Measurements from ENCODE around the gene DBNL.

DNA sequence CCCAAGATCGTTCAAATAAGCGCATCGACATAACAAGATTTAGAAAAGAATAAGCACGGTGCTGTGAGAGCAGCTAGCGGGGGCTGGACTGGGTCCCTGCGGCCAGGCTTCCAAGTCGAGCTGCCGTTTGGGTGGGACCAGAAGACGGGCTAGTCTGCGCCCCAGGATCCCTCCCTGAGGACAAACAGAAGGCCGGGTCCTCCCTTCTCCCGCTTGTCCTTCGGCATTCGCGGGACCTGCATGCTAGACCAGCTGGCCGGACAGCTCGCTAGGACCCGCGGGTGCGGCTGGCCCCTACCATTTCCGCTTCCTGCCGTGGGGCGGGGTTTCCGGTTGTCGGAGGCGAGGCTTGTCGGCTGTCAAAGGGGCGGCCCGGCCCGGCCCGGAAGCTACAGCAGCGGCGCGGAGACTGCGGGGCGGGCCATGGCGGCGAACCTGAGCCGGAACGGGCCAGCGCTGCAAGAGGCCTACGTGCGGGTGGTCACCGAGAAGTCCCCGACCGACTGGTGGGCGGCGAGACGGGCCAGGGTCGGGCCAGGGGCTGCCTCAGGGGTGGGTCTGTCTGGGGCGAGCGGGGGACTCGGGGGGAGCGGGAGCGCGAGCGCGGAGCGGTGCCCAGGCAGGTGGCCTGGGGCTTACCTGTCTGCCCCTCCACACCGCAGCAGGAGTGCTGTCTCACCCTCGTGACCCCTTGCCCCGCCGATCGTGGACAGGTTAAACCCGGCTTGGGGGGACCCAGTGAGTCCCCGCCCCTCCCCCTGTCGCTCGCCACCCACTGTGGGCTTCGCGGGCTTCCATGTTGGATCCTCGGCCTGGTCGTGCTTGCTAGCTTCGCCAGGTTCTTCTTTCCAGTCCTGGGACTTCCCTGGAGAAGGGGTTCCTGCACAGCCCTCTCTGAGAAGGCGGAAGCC is at the start of gene DBNL:
- TF ChIP-seq, protein P1, sequence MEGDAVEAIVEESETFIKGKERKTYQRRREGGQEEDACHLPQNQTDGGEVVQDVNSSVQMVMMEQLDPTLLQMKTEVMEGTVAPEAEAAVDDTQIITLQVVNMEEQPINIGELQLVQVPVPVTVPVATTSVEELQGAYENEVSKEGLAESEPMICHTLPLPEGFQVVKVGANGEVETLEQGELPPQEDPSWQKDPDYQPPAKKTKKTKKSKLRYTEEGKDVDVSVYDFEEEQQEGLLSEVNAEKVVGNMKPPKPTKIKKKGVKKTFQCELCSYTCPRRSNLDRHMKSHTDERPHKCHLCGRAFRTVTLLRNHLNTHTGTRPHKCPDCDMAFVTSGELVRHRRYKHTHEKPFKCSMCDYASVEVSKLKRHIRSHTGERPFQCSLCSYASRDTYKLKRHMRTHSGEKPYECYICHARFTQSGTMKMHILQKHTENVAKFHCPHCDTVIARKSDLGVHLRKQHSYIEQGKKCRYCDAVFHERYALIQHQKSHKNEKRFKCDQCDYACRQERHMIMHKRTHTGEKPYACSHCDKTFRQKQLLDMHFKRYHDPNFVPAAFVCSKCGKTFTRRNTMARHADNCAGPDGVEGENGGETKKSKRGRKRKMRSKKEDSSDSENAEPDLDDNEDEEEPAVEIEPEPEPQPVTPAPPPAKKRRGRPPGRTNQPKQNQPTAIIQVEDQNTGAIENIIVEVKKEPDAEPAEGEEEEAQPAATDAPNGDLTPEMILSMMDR (IDR thresholded peaks at IDR 0.05), result no peak
- peak in 1 of 2 donors; percentile 52 for TF ChIP-seq POLR2A (IDR thresholded peaks at IDR 0.05)
